GM23248 (cell line): Measurements from ENCODE around the gene CCDC88C. TPM values are rescaled to one million over a fixed set of nuclear protein-coding genes. Genes with fewer than 3 reads are reported as not detected.

Source experiments
- DNase-seq: peaks from one replicate; pipeline ENCODE4 v3.0.0-alpha.2; 2015
- H2AFZ ChIP-seq: fragments of 200-600 bp; sonication (generic); 2 replicates; pipeline ENCODE4 v1.6.1; 2016; ENCODE audit warnings: antibody characterized with exemption
- H3F3A ChIP-seq: fragments of 200-600 bp; sonication (generic); 2 replicates; pipeline ENCODE4 v1.6.1; 2016; ENCODE audit warnings: mild to moderate bottlenecking, antibody characterized with exemption, mixed run types; ENCODE audit not compliant: insufficient read depth
- H3K27ac ChIP-seq: fragments of 200-600 bp; sonication (generic); 2 replicates; pipeline ENCODE4 v1.5.1; 2016; ENCODE audit warnings: mild to moderate bottlenecking
- H3K27me3 ChIP-seq: fragments of 200-600 bp; sonication (generic); replicated peaks from 2 replicates; pipeline ENCODE4 v1.6.1; 2016; ENCODE audit warnings: mild to moderate bottlenecking; ENCODE audit not compliant: insufficient read depth
- H3K36me3 ChIP-seq: fragments of 200-600 bp; sonication (generic); 2 replicates; pipeline ENCODE4 v1.6.1; 2016; ENCODE audit warnings: low read depth, mild to moderate bottlenecking
- H3K4me1 ChIP-seq: fragments of 200-600 bp; sonication (generic); 2 replicates; pipeline ENCODE4 v1.6.1; 2016; ENCODE audit warnings: mild to moderate bottlenecking; ENCODE audit not compliant: insufficient read depth
- H3K4me2 ChIP-seq: fragments of 200-600 bp; sonication (generic); one replicate; pipeline ENCODE4 v1.6.1; 2016; ENCODE audit warnings: mild to moderate bottlenecking; ENCODE audit not compliant: unreplicated experiment
- H3K4me3 ChIP-seq: fragments of 200-600 bp; sonication (generic); 2 replicates; pipeline ENCODE4 v1.5.1; 2016; ENCODE audit warnings: mild to moderate bottlenecking
- H3K79me2 ChIP-seq: fragments of 200-600 bp; sonication (generic); 2 replicates; pipeline ENCODE4 v1.6.1; 2016; ENCODE audit warnings: mild to moderate bottlenecking; ENCODE audit not compliant: insufficient read depth
- H3K9ac ChIP-seq: fragments of 200-600 bp; sonication (generic); 2 replicates; pipeline ENCODE4 v1.6.1; 2016; ENCODE audit warnings: mild to moderate bottlenecking
- H3K9me2 ChIP-seq: fragments of 200-600 bp; sonication (generic); 2 replicates; pipeline ENCODE4 v1.6.1; 2016; ENCODE audit warnings: mixed run types, mild to moderate bottlenecking, moderate library complexity; ENCODE audit not compliant: insufficient read depth
- H3K9me3 ChIP-seq: fragments of 200-600 bp; sonication (generic); one replicate; pipeline ENCODE4 v1.6.1; 2017; ENCODE audit warnings: low read depth
- H4K20me1 ChIP-seq: fragments of 200-600 bp; sonication (generic); 2 replicates; pipeline ENCODE4 v1.6.0; 2016; ENCODE audit not compliant: insufficient read depth
- EZH2 ChIP-seq: fragments of 200-600 bp; sonication (generic); IDR thresholded peaks from 2 replicates; pipeline ENCODE4 v1.6.1; 2018; ENCODE audit warnings: antibody characterized with exemption, mild to moderate bottlenecking; ENCODE audit not compliant: insufficient read depth, poor library complexity, severe bottlenecking
- EZH2phosphoT487 ChIP-seq: fragments of 200-600 bp; sonication (generic); IDR thresholded peaks from 2 replicates; pipeline ENCODE4 v1.6.1; 2018; ENCODE audit warnings: antibody characterized with exemption, moderate library complexity, mild to moderate bottlenecking, low read depth; ENCODE audit not compliant: insufficient read depth
- WGBS, 2 experiments: methylation state at CpG; one replicate each; pipeline ENCODE4 v1.1.6; 2015 to 2017; ENCODE audit warnings: low lambda C conversion rate in 2 of 2, low coverage in 1 of 2; ENCODE audit errors: missing lambda C conversion rate in 2 of 2; 5-methylcytosine and 5-hydroxymethylcytosine counted together
- in situ Hi-C: fragments of 300-500 bp; cut with MboI; formaldehyde crosslinking; loops from 2 replicates; pipeline ENCODE4 v1.15.0; 2020
- polyA plus RNA-seq: library from polyadenylated mRNA; unstranded; fragments of >200 nt; fragmentation: Nextera tagmentation; extraction: Ambion mirVana; gene quantifications from 2 replicates; pipeline ENCODE4 v1.2.1, GENCODE V29; 2016
- total RNA-seq: library from RNA; depleted of rRNA; stranded (reverse); fragments of >200 nt; shearing (Covaris generic); gene quantifications from 2 replicates; pipeline ENCODE4 v1.2.3, GENCODE V29; 2014

The CCDC88C gene
- total and polyA plus RNA-seq, 2 experiments from 2014 or later = not detected

DNA sequence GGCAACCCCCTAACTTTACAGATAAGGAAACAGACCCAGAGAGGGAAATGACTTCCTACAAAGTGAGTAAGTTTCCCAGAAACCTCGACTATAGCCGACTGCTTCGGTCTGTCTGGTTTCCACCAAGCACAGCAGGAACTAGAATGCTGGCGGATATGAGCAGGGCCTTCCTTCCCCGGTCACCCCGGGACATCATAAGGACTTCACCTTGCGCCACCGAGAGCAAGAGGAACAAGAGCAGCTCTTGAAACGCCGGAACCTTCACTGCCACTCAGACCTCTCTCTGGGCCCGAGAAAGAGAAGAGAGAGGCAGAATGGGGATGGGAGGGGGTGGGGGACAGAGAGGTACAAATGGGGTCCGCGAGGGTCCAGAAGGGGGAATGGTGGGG lies 143.7 kb downstream of the CCDC88C start:
- no peaks in the 10 kb centered on the region for H3K9me3 ChIP-seq
- H3K27ac ChIP-seq = no peak overlapping the region
- no peak overlapping the region for H3K9ac ChIP-seq
- no peak overlapping the region for H3K4me3 ChIP-seq
- H3K27me3 ChIP-seq = no peaks in the 10 kb centered on the region
- WGBS, 2 experiments = 88 to 89% methylated on average over 11 to 13 of the region's 13 CpGs
- TF ChIP-seq EZH2 (no peak), EZH2phosphoT487 (no peak)
- H3K79me2 ChIP-seq = no peaks in the 10 kb centered on the region
- H3F3A ChIP-seq = no peaks in the 10 kb centered on the region
- H4K20me1 ChIP-seq = no peaks in the 10 kb centered on the region
- in situ Hi-C loops = no loop called here
- H3K36me3 ChIP-seq = no peaks in the 10 kb centered on the region
- no peak for DNase-seq
- H2AFZ ChIP-seq = no peak overlapping the region
- H3K9me2 ChIP-seq = no peaks in the 10 kb centered on the region
- no peak overlapping the region for H3K4me2 ChIP-seq
- H3K4me1 ChIP-seq = peaks cover 8% of the 10 kb centered on the region; the same call in 1 of the 2 replicates

DNA sequence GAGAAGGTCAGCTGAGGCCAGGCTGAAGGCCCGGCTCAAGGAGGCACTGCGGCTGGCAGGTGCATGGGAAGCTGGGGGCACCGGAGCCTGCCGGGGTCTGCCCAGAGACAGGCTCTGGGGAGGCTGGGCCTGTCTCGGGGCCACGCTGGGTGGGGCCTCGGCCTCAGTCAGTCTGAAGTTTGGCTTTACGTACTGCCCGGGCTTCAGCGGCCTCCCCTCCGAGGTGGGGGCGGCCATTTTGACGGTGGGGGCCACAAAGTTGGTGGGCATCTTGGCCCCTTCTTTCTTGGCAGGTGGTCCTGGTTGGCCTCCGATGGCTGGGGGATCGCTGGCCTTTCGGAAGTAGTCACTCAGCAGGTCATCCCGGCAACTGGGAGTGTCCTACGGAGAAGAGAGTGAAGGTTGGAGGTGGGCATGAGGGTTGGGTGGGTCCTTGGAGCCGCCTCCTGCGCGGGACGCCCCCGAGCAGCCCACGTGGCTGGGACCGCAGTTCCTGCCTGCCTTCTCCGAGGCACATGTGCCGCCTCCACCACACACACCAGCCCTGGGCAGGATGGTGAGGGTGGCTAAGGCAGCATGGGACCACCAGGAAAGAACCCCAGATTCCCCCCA lies 144.2 kb downstream of the CCDC88C start:
- WGBS, 2 experiments = 91 to 96% methylated on average over 25 to 27 of the region's 27 CpGs
- Histone ChIP-seq H3K9ac (no peak overlapping the region), H3K9me3 (no peaks in the 10 kb centered on the region), H3K4me2 (no peak overlapping the region), H3K36me3 (no peaks in the 10 kb centered on the region), H3K27me3 (no peaks in the 10 kb centered on the region), H2AFZ (no peak overlapping the region), H3K9me2 (no peaks in the 10 kb centered on the region), H3K4me1 (peaks cover 8% of the 10 kb centered on the region; the same call in 1 of the 2 replicates), H4K20me1 (no peaks in the 10 kb centered on the region), H3K79me2 (no peaks in the 10 kb centered on the region), H3K27ac (no peak overlapping the region), H3F3A (no peaks in the 10 kb centered on the region), H3K4me3 (no peak overlapping the region)
- in situ Hi-C loops = no loop called here
- TF ChIP-seq EZH2 (no peak), EZH2phosphoT487 (no peak)
- no peak for DNase-seq

DNA sequence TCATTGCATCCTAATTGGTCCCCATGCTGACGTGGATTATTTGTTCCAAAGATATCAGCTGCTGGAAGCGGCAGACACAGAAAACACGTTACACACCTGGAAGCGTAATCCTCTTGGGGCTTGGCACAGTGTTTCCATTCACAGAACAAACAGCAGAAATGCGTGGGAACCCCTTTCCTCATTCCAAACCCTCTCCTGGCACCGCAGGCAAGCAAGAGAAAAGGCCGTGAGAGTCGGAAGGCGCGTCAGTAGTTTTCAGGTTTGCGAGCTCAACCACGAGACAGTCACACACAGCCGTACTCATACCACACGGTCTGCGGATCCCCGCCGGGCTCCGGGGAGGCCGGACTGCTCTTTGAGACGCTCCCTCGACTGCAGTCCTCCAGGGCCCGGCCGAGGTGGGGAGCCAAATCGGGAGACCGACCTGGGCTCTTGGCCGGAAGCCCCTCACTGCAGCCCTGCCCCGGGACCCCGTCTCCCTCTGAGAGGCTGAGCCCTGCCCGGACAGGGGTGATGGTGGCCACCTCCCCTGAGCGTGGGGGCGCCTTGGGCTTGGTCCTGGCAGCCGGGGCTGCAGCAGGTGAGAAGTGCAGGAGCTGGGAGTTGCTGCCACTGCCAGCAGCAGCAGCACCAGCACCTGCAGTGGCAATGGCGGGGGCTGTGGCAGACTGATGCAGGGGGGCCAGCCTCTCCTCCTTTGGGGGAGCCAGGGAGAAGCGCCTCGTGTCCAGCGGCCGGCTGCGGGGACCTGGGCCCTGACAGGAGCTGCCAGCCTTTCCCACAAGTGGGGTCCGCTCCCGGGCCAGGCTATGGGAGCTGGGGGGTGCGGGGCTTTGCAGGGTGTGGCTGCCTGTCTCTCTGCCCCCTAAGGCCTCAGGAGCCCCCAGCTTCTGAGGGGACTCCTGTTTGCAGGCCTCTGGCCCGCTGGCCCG lies 145.0 kb downstream of the CCDC88C start:
- Histone ChIP-seq H3K9ac (no peak overlapping the region), H3K27me3 (no peaks in the 10 kb centered on the region), H3K27ac (no peak overlapping the region), H3K4me1 (peaks cover 8% of the 10 kb centered on the region; the same call in 1 of the 2 replicates), H3K9me3 (no peaks in the 10 kb centered on the region), H3K9me2 (no peaks in the 10 kb centered on the region), H3K4me2 (no peak overlapping the region), H3K79me2 (no peaks in the 10 kb centered on the region), H3K4me3 (no peak overlapping the region), H2AFZ (no peak overlapping the region), H4K20me1 (no peaks in the 10 kb centered on the region), H3K36me3 (no peaks in the 10 kb centered on the region), H3F3A (no peaks in the 10 kb centered on the region)
- TF ChIP-seq EZH2phosphoT487 = no peak
- TF ChIP-seq EZH2 = no peak
- in situ Hi-C loops = no loop called here
- 93 to 95% methylated on average over 33 to 37 of the region's 43 CpGs for WGBS, 2 experiments
- DNase-seq = no peak

DNA sequence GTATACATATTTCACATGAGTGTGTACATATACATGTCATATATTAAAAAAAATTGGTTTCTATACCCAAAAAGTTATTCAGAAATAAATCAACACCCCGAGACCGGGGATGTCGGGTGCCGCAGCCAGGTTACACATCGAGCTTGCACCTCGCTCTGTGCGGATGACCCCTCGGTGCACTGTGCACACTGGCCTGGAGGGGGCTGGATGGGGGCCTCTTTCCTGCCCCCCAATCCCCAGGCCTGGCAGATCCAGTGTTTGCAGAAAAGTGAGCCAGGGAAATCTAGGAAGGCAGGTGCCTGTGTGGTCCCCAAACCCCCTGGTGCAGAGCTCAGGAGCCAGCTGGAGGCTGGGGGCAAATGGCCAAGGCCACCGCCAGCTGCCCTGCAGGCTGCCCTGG lies 146.0 kb downstream of the CCDC88C start:
- in situ Hi-C loops = no loop called here
- Histone ChIP-seq H3K4me3 (no peak overlapping the region), H3F3A (no peaks in the 10 kb centered on the region), H3K27me3 (no peaks in the 10 kb centered on the region), H3K4me1 (peaks cover 8% of the 10 kb centered on the region; the same call in 1 of the 2 replicates), H3K9me2 (no peaks in the 10 kb centered on the region), H3K27ac (no peak overlapping the region), H3K9ac (no peak overlapping the region), H3K9me3 (no peaks in the 10 kb centered on the region), H4K20me1 (no peaks in the 10 kb centered on the region), H3K36me3 (no peaks in the 10 kb centered on the region), H2AFZ (no peak overlapping the region), H3K4me2 (no peak overlapping the region), H3K79me2 (no peaks in the 10 kb centered on the region)
- TF ChIP-seq EZH2phosphoT487 = no peak
- no peak for TF ChIP-seq EZH2
- no peak for DNase-seq
- 93 to 97% methylated on average over 9 of the region's 9 CpGs for WGBS, 2 experiments
